ENCODE results near the gene MMP11. TPM values are rescaled to one million over a fixed set of nuclear protein-coding genes. Genes with fewer than 3 reads are reported as not detected.

The MMP11 gene
- polyA plus RNA-seq, 1 of the 3 experiments (the other 2 are of a cell fraction) = 64.4 TPM

GRCh38 chr22:23800297-23801237 is 27.9 kb downstream of the MMP11 start:
- no peaks in the 10 kb centered on the region for H3K9me3 ChIP-seq
- TF ChIP-seq USF2 (IDR thresholded peaks at IDR 0.05; ENCODE audit: borderline replicate concordance, low read depth, low read length) (no peak), MEF2A (IDR thresholded peaks at IDR 0.05; ENCODE audit: borderline replicate concordance, low read depth) (no peak), PBX3 (IDR thresholded peaks at IDR 0.05) (no peak), GATA2 (CRISPR knock-in tag; IDR thresholded peaks at IDR 0.05) (no peak), NFIC (IDR thresholded peaks at IDR 0.05; ENCODE audit: borderline replicate concordance) (no peak), GABPA (IDR thresholded peaks at IDR 0.05; ENCODE audit: low read depth) (no peak), RAD21 (IDR thresholded peaks at IDR 0.05; ENCODE audit: low read length) (no peak), RXRA (IDR thresholded peaks at IDR 0.05; ENCODE audit: borderline replicate concordance, low read depth) (no peak), ELF1 (IDR thresholded peaks at IDR 0.05) (no peak), FOXJ3 (CRISPR knock-in tag; IDR thresholded peaks at IDR 0.05) (no peak), TEAD4 (IDR thresholded peaks at IDR 0.05; ENCODE audit: borderline replicate concordance, insufficient read depth) (no peak), FOSL2 (IDR thresholded peaks at IDR 0.05; ENCODE audit: borderline replicate concordance, low read depth) (no peak), EP300 (IDR thresholded peaks at IDR 0.05; ENCODE audit: borderline replicate concordance in 1 of 2, low read depth in 1 of 2, low read length in 1 of 2) (no peak), CTCF (IDR thresholded peaks at IDR 0.05) (no peak), JUND (IDR thresholded peaks at IDR 0.05) (no peak), SMC3 (IDR thresholded peaks at IDR 0.05; ENCODE audit: low read depth, low read length) (no peak), YY1 (IDR thresholded peaks at IDR 0.05; ENCODE audit: low read depth) (no peak)
- H3K9me2 ChIP-seq = no peaks in the 10 kb centered on the region
- H3K27ac ChIP-seq (ENCODE audit: low read depth in 2 of 2, low read length in 1 of 2) = no peak overlapping the region
- peaks cover 42 to 66% of the 10 kb centered on the region in 2 experiments for H3K36me3 ChIP-seq (replicated peaks in 1 of 2; ENCODE audit: control insufficient read depth in 1 of 2, insufficient read depth in 2 of 2, low read length in 1 of 2)
- ChIA-PET POLR2A (no interaction called here), CTCF (no interaction called here)
- 0 out of 2 replicates have a peak, but pooled peaks cover 2% of the 10 kb centered on the region for H3K79me2 ChIP-seq (ENCODE audit: insufficient read depth)
- no peaks in the 10 kb centered on the region for H4K20me1 ChIP-seq (ENCODE audit: insufficient read depth)
- H3F3A ChIP-seq (replicated peaks; ENCODE audit: insufficient read depth) = no peaks in the 10 kb centered on the region
- no peaks in the 10 kb centered on the region for H3K27me3 ChIP-seq (ENCODE audit: insufficient read depth)
- H3K9ac ChIP-seq = no peak overlapping the region
- no peak overlapping the region for H3K4me2 ChIP-seq
- 96% methylated on average over 17 of the region's 18 CpGs for WGBS (ENCODE audit: low lambda C conversion rate)
- H2AFZ ChIP-seq (ENCODE audit: low read depth) = no peak overlapping the region
- H3K4me3 ChIP-seq (ENCODE audit: low read depth in 2 of 2, low read length in 1 of 2) = no peak overlapping the region
- H3K4me1 ChIP-seq (ENCODE audit: control insufficient read depth in 1 of 2, insufficient read depth in 2 of 2, low read depth in 1 of 2, low read length in 1 of 2) = no peaks in the 10 kb centered on the region
- no peak for DNase-seq

Data from SK-N-SH (cell line).